HPDE6-E6E7 (cell line): ENCODE data around the gene RAMAC.
"Not testable (repeated sequence)": the region's sequence is repeated elsewhere in the genome, so short reads cannot be mapped to it uniquely, and the experiment has no call there.

Experiments
- DNase-seq: peaks from one replicate; pipeline ENCODE4 v3.0.0; 2011; ENCODE audit warnings: missing footprints; ENCODE audit errors: extremely low spot score

RAMAC gene

GRCh38 chr15:83014205-83014653 is 28.2 kb downstream of the RAMAC start:
- DNase-seq: no peak

- DNase-seq: no peak
Observed at GRCh38 chr15:83015361-83015760, 29.4 kb downstream of the RAMAC start.

DNA sequence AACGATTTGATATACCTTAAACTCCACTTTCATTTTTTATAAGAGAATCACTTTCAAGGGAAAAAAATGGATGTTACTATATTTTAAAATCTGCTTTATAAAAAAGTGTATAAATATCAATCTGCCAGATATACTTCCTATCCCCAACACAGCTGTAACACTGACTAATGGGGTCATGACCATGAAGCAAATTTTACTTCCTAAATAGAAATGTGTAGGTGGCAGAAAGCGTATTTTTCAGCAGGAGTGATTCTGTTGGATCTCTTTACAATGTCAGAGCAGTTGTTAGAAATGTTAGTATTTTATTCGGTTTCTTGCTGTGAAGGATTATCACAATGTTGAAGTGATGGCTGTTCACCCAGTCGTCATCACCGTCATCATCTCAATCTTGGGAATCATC is 30.9 kb downstream of the RAMAC start:
- DNase-seq: no peak

GRCh38 chr15:83018436-83018835 is 32.4 kb downstream of the RAMAC start:
- no peak for DNase-seq

GRCh38 chr15:83030021-83030420 is 44.0 kb downstream of the RAMAC start:
- no peak for DNase-seq

GRCh38 chr15:83031234-83031633 is 45.2 kb downstream of the RAMAC start:
- DNase-seq: not testable (repeated sequence)

DNA sequence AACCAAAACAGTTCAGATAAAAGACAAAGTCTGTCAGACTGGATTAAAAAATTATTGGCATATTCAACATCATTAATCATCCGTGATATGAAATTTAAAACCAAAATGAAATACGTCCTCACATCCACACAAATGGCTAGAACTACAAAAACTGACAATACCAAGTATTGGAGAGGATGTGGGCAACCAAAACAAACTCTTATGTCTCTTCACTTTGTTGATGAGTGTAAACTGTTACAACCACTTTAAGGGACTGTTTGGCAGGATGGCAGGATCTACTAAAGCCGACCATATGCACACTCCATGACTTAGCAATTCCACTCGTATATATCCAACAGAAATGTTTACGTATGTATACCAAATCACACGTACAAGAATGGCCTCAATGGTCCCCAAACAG is 50.2 kb downstream of the RAMAC start:
- DNase-seq: no peak

DNA sequence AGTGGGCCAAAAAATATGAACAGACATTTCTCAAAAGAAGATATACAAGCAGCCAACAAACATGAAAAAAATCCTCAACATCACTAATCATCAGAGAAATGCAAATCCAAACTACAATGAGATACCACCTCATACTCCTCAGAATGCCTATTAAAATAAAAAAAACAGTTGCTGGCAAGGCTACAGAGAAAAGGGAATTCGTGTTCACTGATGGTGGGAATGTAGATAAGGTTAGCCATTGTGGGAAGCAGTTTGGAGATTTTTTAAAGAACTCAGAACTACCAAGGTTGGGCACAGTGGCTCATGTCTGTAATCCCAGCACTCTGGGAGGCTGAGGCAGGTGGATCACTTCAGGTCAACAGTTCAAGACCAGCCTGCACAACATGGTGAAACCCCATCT is 53.2 kb downstream of the RAMAC start:
- DNase-seq: no peak
